A172 (cell line): Measurements from ENCODE around the gene ASRGL1. TPM values are rescaled to one million over a fixed set of nuclear protein-coding genes. Genes with fewer than 3 reads are reported as not detected.

Experiments
- DNase-seq: peaks from one replicate; pipeline ENCODE4 v3.0.0-alpha.2; 2015; ENCODE audit warnings: low spot score
- total RNA-seq: library from RNA; depleted of rRNA; stranded (reverse); fragments of >200 nt; shearing (Covaris generic); gene quantifications from 2 replicates; pipeline ENCODE4 v1.2.3, GENCODE V29; 2014

The ASRGL1 gene
- total RNA-seq, 1 experiment from 2014 or later: 26.5 TPM

DNA sequence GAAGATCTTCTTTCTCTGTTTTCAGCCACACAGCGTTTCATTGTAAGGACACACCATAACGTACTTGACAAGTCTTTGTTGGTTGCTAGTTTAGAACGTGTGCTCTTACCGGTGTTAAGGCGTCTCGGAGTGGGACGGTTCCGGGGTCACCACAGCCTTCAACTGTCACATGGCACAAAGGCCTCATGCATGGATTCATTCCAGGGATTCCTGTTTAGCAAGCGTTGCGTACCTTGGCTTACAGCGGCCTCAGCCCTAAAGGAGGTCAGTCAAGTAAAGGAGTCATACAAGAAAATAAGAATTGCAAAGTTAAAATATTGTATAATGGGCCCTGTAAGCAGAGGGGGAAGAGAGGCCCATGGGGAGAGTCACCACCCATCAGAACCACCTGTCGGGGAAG is 79.3 kb downstream of the ASRGL1 start:
- DNase-seq: no peak

DNA sequence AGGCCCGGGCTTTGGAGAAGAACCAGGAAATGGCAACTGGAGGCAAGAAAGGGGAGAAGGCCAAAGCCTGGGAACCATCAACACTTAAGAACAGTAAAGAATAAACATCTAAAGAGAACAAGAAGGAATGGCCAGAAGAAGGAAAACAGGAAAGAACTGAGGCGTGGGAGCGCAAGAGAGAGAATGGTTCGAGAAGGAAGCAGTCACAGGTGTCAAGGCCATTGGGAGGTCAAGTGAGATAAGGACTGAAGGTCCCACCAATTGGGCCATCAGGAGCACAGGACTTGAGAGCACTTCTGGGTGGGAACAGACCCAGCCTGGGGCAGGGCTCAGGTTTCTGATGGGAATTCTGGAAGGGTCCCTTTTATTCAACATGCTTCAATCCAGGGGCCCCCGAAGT is 80.9 kb downstream of the ASRGL1 start:
- no peak for DNase-seq

DNA sequence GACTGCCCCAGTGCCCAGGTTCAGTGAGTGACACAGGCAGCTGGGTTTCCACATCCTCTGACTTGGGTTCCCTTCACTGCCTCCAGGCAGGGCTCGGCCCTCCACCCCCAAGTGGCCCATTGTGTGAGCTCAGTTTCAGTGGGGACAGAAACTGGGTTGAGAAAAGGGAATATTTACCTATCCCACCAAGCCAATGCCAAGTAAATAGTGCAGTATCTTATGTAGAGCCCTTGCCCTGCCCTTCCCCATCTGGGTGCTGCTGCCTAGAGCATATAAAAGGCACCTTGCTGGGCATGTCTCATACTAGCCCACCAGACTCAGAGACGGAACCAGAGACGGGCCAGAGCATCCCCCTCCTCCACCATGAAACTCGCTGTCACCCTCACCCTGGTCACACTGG is 81.5 kb downstream of the ASRGL1 start, which contains the start of gene SCGB1A1:
SCGB1A1 (plus strand) TSS at position 301 of the 400 bp plus-strand sequence; CDS start at position 364, 63 bp downstream.
- DNase-seq: no peak

DNA sequence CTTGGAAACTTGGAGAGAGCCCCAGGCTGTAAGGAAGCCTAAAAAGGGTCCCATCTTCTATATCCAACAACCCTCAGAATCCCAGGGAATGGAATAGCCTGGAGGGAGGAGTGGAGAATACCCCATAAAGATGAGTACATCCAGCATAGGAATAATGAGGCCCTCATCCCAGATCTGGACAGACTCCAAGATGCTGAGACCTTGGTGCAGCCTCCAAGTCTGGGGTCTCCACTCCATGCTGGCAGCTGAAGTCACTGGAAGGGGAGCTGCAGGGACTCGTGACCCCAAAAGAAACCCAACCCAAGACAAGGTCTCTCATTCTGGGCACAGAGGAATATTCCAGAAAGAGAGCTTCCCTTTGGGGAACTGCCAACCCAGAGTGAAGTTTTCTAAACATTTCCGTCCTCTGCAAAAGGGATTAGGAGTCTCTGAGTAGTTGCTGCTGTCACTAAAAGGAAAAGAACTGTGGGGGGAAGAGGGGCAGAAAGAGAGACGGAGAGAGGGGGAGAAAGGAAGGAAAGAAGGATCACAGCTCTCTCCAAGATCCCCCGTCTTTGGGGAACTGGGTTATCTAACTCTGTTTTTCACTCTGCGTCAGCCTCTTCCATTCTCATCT is 82.2 kb downstream of the ASRGL1 start:
- no peak for DNase-seq

DNA sequence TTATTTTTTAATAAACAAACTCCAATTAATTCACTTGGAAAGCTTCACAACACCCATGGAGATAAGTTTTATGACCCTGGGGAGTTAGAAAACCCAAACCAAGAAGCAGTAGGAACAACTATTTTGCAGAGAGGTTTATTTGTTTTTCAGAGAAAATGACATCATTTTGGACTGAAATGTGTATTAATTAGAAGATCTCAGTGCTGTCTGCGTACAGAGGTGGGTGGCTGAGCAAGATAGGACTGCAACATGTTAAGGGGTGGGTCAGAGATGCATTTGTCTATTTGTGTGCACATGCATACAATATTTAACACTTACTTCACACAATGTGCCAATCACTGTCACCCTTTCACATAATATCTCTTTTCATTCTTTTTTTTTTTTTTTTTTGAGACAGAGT is 82.7 kb downstream of the ASRGL1 start:
- DNase-seq: no peak

DNA sequence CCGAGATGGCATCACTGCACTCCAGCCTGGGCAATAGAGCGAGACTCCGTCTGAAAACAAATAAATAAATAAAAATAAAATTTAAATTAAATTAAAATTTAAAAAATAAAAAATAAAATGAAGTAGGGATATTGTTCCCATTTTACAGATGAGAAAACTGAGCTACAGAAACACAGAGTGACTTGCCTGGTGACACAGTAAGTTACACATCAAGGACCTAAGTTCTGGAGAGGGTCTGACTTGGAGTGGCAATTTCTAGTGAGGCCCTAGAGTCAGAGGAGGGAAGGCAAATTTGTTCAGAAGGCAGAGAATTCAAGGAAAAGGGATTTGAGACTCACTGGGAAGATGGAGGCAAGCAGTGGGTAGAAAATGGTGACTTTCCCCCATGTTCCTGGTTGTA is 83.6 kb downstream of the ASRGL1 start:
- no peak for DNase-seq

DNA sequence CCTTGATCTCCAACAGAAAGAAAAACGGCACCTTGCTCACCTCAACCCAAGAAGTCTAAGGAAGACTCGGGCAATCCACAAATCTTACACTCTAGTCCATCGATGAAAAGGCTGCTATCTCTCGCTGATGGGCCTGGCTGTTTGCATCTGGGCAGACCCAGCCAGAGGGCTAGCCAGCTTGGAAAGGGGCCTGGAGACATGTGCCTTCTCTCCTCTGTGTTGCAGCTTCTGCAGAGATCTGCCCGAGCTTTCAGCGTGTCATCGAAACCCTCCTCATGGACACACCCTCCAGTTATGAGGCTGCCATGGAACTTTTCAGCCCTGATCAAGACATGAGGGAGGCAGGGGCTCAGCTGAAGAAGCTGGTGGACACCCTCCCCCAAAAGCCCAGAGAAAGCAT is 84.7 kb downstream of the ASRGL1 start:
- no peak for DNase-seq

DNA sequence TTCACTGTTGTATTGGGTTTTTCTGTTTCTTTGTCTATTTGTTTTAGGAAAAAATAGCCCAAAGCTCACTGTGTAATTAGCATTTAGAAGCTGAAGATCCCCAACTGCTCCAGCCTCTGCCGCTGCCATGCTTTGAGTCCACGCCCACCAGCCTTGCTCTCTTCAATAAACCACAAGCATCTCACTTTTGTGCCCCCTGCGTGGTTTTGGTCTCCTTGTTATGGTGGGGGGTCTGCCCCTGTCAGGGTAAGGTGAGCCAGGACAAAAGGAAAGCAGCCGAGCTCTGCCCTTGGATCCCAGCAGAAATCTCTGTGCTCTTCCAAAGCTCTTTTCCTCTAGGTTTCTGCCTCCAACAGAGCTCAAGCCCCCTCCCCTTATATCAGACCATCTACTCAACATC is 85.8 kb downstream of the ASRGL1 start:
- no peak for DNase-seq

DNA sequence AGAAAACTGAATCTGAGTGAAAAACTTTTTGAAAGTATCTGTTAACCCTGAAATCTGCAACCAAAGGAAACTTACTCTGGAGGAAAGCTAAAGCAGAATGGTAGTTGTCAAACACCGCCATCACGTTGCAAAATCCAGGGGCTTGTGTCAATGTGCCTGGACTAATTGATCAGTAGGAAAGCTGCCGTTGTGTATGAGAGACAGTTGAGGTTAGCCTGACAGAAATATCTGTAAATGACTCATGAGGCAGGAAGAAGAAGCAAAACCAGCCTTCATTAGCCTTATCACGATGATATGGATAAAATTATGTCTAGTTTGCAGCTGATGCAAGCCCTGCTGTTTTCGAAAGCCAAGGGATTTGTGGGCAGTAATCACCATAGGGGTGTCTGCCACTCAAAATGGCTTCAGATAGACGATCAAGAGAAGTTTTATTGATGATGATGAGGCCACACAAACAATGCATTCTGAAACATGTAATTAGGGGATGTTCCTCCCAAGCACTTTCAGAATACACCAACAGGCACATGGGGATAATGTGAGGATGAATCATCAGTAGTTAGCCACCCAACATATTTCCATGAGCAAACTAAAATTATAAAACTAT is 90.5 kb downstream of the ASRGL1 start:
- peak; percentile 89 for DNase-seq

DNA sequence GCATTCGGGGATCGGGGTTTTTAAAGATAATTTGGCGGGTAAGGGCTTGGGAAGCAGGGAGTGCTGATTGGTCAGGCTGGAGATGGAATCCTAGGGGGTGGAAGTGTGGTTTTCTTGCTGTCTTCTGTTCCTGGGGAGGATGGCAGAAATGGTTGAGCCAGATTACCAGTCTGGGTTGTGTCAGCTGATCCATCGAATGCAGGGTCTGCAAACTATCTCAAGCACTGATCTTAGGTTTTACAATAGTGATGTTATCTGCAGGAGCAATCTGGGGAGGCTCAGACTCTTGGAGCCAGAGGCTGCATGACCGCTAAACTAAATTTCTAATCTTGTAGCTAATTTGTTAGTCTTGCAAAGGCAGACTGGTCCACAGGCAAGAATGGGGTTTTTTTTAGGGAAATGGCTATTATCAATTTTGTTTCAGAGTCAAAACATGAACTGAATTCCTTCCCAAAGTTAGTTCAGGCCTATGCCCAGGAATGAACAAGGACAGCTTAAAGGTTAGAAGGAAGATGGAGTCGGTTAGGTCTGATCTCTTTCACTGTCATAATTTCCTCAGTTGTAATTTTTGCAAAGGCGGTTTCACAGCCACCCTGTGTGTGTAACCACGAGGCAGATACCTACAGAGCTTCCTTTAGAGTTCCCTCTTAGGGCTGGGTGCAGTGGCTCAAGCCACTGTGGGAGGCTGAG is 91.8 kb downstream of the ASRGL1 start:
- peak; percentile 41 for DNase-seq

DNA sequence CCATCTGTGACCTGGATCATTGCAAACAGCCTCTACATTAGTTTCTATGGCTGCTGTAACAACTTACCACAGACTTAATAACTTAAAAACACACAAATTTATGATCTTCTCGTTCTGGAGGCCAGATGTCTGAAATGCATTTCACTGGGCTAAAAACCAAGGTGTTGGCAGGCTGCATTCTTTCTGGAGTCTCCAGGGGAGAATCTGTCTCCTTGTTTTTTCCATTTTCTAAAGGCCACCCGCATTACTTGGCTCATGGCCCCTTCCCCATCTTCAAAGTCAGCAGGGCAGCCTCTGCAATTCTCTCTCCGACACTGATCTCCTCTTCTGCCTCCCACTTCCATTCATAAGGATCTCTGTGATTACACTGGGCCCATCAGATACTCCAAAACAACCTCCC is 93.2 kb downstream of the ASRGL1 start:
- no peak for DNase-seq

DNA sequence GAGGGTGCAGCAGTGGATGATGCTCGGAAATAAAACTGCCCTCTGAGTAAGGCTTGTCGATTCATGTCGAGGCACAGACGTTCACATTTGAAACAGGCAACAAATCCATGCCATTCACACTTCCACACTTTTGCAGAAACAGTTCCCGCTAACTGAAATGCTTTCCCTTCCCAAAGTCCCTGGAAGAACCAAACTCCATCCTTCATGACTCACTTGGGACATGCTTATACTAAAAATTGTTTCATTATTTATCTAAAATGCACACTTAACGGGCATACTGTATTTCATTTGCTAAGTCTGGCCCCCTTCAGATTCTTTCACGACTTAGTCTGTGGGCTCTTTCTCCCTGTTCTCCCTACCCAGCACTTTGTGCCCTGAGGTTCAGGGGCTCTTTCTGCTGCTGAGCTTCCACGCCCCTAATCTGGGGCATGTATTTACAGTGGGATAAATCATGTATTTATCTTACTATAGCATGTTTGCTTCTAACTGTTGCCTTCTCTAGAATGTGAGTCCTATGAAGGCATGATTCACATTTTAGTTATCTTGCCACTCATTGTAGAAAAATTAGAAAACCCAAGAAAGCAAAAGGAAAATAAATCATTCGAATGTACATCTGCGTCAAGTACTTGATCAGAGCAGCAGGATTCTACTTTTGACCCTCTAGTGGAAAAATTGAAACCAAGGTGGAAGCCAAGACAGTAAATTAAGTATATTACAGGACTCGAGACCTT is 94.1 kb downstream of the ASRGL1 start:
- DNase-seq: peak; percentile 82

DNA sequence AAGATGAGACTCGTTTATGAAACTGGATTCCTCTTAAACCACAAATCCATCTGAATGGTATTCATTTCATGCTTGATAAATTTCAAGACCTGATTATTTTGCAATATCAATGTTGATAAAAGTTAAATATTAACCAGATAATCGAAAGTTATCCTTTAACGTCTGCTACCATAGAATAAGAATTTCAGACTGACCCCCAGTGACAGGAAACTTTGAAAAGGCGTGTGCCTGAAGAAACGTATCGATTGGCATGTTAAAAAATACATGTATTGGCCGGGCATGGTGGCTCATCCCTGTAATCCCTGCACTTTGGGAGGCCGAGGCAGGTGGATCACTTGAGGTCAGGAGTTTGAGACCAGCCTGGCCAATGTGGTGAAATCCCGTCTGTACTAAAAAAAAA is 95.4 kb downstream of the ASRGL1 start:
- DNase-seq: no peak

DNA sequence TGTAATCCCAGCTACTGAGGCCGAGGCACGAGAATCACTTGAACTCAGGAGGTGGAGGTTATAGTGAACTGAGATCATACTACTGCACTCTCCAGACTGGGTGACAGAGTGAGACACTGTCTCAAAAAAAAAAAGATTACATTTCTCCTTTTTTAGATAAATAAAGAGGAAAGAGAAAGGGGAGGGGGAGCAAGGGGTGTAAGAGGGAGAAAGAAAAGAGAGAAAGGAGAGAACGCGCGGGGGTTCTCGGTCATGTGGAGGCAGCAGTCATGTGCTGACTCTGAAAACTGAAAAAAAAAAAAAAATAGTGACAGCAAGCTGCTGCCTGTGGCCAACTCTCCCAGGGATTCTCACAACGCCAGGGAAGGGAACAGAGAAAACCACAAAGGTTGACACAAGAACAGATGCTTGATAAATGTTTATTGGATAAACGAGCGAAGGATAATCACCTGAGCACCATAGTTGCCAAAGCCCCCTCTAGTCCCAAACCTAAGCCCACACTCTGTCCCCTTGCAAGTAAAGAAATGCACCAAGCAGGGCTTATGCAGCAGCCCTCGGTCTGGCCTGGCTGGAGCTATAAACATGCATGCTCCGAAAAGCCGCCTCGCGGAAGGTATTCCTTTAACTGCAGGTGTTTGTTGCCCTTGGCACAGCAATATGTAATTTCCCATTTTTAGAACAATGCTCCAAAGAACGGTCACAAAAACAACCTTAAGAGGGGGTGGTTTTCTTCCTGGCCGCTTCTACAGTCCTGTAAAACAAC is 96.1 kb downstream of the ASRGL1 start:
- DNase-seq: peak; percentile 52

DNA sequence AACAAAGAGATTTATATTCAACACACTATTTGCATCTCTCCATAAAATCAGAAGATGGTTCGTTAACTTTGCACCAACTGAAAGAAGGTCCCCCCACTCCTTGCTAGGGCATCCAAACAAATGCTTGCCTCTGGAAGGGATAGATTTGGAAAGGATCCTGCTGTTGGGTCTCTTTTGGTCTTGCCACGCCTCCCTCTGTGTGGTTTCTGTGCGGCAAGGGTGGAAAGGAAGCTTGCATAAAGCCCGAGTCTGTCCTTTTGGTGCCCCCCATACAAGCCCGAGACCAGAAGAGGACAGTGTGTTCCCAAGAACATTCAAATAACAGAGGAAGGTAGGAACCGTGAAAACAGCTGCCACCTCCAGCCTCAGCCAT is 96.6 kb downstream of the ASRGL1 start:
- DNase-seq: no peak

DNA sequence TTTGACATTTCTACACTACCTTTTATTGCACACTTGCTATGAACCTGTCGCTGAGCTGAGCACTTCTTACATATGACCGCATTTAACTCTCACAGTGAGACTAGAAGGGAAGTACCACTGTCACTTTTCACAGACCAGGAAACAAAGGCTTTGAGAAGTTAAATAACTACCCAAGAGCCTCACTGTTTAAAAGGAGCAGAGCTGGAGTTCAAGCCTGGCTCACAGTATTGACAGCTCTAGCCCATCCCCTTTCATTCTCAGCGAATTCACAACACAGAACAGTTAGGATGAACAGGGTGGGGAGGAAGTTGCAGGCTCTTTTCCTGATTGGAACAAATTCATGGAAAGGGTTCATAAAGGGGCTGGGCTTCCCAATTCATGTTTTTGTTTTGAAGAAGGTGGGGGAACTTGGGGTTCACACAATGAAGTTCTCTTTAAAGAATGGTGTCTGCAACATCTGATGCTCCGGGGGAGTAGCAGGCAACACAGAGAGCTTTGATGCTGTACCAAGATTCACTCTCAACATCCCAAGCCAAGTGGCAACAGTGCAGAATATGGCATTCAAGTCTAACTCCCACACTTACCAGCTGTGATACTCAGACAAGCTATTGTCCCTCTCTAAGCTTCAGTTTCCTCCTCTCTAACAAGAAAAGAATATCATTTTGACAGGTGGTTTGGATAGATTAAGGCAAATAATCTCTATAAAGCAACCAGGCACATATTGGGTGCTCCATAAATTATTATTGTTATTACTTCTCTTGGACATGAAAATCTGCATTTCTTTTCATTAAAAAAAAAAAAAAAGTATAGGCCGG is 98.8 kb downstream of the ASRGL1 start:
- DNase-seq: no peak

DNA sequence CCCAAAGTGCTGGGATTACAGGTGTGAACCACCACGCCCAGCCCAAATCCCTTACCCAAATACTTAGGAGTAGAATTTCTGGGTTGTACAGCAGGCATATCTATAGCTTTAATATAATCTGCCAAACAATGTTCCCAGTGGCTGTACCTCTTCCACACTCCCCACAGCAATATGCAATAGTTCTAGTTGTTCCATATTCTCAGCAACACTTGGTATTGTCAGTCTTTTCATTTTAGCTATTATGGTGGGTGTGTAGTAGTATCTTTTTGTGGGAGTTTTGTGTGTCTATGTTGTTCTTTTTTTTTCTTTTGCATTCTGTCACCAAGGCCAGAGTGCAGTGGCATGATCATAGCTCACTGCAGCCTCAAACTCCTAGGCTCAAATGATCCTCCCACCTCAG is 100.4 kb downstream of the ASRGL1 start:
- no peak for DNase-seq

DNA sequence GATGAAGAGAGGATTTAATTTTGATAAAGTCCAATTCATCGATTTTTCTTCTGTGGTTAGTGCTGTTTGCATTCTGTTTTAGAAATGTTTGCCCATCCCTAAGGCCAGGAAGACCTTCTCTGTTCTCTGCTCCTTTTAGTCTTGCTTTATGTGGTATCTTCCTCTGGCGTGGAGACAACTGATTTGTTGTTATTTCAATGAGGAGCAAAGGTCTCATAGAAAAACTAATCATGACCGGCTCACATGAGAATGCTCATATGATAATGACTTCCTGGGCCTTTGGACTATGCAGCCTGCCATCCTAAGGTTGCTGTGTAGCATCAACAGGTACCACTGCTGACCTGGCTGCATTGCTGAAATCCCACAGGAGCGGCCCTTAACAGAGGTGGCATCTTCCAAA is 101.4 kb downstream of the ASRGL1 start:
- no peak for DNase-seq

DNA sequence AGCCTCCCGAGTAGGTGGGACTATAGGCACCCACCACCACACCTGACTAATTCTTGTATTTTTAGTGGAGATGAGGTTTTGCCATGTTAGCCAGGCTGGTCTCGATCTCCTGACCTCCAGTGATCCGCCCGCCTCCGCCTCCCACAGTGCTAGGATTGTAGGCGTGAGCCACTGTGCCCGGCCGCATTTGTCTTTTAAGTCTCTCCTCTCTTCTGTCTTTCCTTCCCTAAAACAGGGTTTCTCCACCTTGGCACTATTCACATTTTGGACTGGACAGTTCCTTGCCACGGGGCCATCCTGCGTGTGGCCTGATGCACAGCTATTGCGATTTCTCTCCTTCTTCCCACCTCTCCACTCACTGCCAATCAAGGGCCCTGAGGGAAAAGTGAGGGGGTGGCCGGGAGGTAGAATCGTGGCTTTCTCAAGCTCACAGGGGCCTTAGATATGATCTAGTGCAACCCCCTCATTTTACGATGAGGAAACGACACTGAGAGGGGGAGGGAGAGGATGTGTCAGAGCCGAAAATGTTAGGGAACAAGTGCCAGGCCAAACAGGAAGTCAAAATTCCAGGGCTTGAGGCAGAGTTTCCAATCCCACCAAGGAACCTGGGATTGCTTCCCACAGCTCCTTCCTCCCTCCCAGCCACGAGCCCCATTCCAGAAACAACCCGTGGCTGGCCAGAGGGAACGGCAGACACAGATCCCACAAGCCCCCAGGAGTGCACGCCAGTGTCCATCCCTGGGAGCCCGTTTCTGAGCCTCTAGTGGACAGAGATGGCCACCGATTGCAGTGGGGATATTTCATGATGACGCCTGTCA is 102.7 kb downstream of the ASRGL1 start:
- DNase-seq: peak; percentile 70
